HCT116 (cell line): ENCODE data around the gene DNAJC6.

Experiments
- ATF3 ChIP-seq: IDR thresholded peaks from 2 replicates; pipeline ENCODE4 v1.6.1; 2012
- EGR1 ChIP-seq: IDR thresholded peaks from 2 replicates; pipeline ENCODE4 v1.6.1; 2012; ENCODE audit warnings: low read depth
- EZH2 ChIP-seq: fragments of 200-600 bp; sonication (generic); IDR thresholded peaks from 2 replicates; pipeline ENCODE4 v1.6.1; 2017; ENCODE audit warnings: antibody characterized with exemption, mixed run types
- EZH2phosphoT487 ChIP-seq: fragments of 200-600 bp; IDR thresholded peaks from 2 replicates; pipeline ENCODE4 v1.6.1; 2018; ENCODE audit warnings: antibody characterized with exemption, borderline replicate concordance
- FOSL1 ChIP-seq: IDR thresholded peaks from 2 replicates; pipeline ENCODE4 v1.6.1; 2012; ENCODE audit warnings: low read depth
- MAX ChIP-seq: IDR thresholded peaks from 2 replicates; pipeline ENCODE4 v1.6.1; 2012
- POLR2A ChIP-seq: IDR thresholded peaks from 2 replicates; pipeline ENCODE4 v1.7.0; 2011; ENCODE audit warnings: borderline replicate concordance; ENCODE audit not compliant: insufficient read depth, insufficient read length; ENCODE audit errors: extremely low read depth
- POLR2AphosphoS5 ChIP-seq: IDR thresholded peaks from 2 replicates; pipeline ENCODE4 v1.6.1; 2011; ENCODE audit warnings: mild to moderate bottlenecking, low read depth, low read length, moderate library complexity
- RAD21 ChIP-seq: IDR thresholded peaks from 2 replicates; pipeline ENCODE4 v1.6.1; 2012; ENCODE audit warnings: low read depth, mild to moderate bottlenecking
- REST ChIP-seq: IDR thresholded peaks from 2 replicates; pipeline ENCODE4 v1.6.1; 2012; ENCODE audit warnings: low read depth
- SIN3A ChIP-seq: IDR thresholded peaks from 2 replicates; pipeline ENCODE4 v1.6.1; 2012; ENCODE audit warnings: low read depth
- SRF ChIP-seq: IDR thresholded peaks from 2 replicates; pipeline ENCODE4 v1.6.1; 2012; ENCODE audit warnings: low read depth
- ZNF274 ChIP-seq: fragments of 200-500 bp; sonication (Bioruptor generic); IDR thresholded peaks from 2 replicates; pipeline ENCODE4 v1.6.1; 2014; ENCODE audit warnings: mild to moderate bottlenecking, low read depth, low read length, inconsistent platforms
- TF ChIP-seq, protein P1 (sequence below), 3 experiments: fragments of 200-600 bp in 1 of 3; sonication (generic) in 1 of 3; IDR thresholded peaks in 2 of 3; conservative IDR thresholded peaks in 1 of 3; 2 replicates each; pipeline ENCODE4 v1.5.1; 2012 to 2017; ENCODE audit warnings: low read depth in 2 of 3, low read length in 2 of 3, antibody characterized with exemption in 1 of 3, borderline replicate concordance in 1 of 3, control low read depth in 1 of 3, mild to moderate bottlenecking in 1 of 3, mixed read lengths in 1 of 3, mixed run types in 1 of 3, moderate library complexity in 1 of 3; ENCODE audit not compliant: insufficient read depth in 1 of 3

- TF ChIP-seq POLR2AphosphoS5 (no peak), POLR2A (no peak), SRF (no peak), REST (no peak), MAX (no peak), EZH2phosphoT487 (no peak), FOSL1 (no peak), SIN3A (no peak), ATF3 (no peak), EZH2 (no peak), EGR1 (no peak), RAD21 (no peak), ZNF274 (no peak)
- TF ChIP-seq, protein P1, sequence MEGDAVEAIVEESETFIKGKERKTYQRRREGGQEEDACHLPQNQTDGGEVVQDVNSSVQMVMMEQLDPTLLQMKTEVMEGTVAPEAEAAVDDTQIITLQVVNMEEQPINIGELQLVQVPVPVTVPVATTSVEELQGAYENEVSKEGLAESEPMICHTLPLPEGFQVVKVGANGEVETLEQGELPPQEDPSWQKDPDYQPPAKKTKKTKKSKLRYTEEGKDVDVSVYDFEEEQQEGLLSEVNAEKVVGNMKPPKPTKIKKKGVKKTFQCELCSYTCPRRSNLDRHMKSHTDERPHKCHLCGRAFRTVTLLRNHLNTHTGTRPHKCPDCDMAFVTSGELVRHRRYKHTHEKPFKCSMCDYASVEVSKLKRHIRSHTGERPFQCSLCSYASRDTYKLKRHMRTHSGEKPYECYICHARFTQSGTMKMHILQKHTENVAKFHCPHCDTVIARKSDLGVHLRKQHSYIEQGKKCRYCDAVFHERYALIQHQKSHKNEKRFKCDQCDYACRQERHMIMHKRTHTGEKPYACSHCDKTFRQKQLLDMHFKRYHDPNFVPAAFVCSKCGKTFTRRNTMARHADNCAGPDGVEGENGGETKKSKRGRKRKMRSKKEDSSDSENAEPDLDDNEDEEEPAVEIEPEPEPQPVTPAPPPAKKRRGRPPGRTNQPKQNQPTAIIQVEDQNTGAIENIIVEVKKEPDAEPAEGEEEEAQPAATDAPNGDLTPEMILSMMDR (IDR thresholded peaks at IDR 0.05 in 2 of 3, conservative IDR thresholded peaks at IDR 0.05 in 1 of 3; ENCODE audit: borderline replicate concordance in 1 of 3, insufficient read depth in 1 of 3, low read depth in 2 of 3, low read length in 2 of 3): no peak
Observed at GRCh38 chr1:65398083-65398482, 88.7 kb downstream of the DNAJC6 start.
